MM.1S (cell line): ENCODE data around the gene NKRF.

Experiments
- DNase-seq: peaks from one replicate; pipeline ENCODE4 v3.0.0-alpha.2; 2015
- H2AFZ ChIP-seq: fragments of 300-600 bp; sonication (generic); 2 replicates; pipeline ENCODE4 v1.6.0; 2016; ENCODE audit warnings: antibody characterized with exemption, low read length
- H3F3A ChIP-seq: fragments of 300-600 bp; sonication (generic); 2 replicates; pipeline ENCODE4 v1.6.1; 2016; ENCODE audit warnings: mild to moderate bottlenecking, antibody characterized with exemption, low read length, moderate library complexity, mixed read lengths; ENCODE audit not compliant: insufficient read depth
- H3K27ac ChIP-seq: fragments of 300-600 bp; sonication (generic); 2 replicates; pipeline ENCODE4 v1.5.1; 2016; ENCODE audit warnings: mild to moderate bottlenecking, low read length
- H3K27me3 ChIP-seq: fragments of 300-600 bp; sonication (generic); replicated peaks from 2 replicates; pipeline ENCODE4 v1.6.0; 2016; ENCODE audit warnings: low read length; ENCODE audit not compliant: insufficient read depth
- H3K36me3 ChIP-seq: fragments of 300-600 bp; sonication (generic); replicated peaks from 2 replicates; pipeline ENCODE4 v1.6.1; 2016; ENCODE audit warnings: mild to moderate bottlenecking, low read length, mixed read lengths; ENCODE audit not compliant: insufficient read depth
- H3K4me1 ChIP-seq: fragments of 300-600 bp; sonication (generic); 2 replicates; pipeline ENCODE4 v1.6.1; 2016; ENCODE audit warnings: low read length, mixed read lengths
- H3K4me2 ChIP-seq: fragments of 300-600 bp; sonication (generic); 2 replicates; pipeline ENCODE4 v1.6.0; 2016; ENCODE audit warnings: low read depth, low read length
- H3K4me3 ChIP-seq: fragments of 300-600 bp; sonication (generic); 2 replicates; pipeline ENCODE4 v1.5.1; 2016; ENCODE audit warnings: low read length, mixed read lengths
- H3K79me2 ChIP-seq: fragments of 300-600 bp; sonication (generic); 2 replicates; pipeline ENCODE4 v1.6.1; 2016; ENCODE audit warnings: mixed run types, low read length, mixed read lengths
- H3K9ac ChIP-seq: fragments of 300-600 bp; sonication (generic); 2 replicates; pipeline ENCODE4 v1.6.1; 2016; ENCODE audit warnings: low read length, mixed read lengths
- H3K9me2 ChIP-seq: fragments of 300-600 bp; sonication (generic); replicated peaks from 2 replicates; pipeline ENCODE4 v1.6.1; 2016; ENCODE audit warnings: mild to moderate bottlenecking, low read length, mixed read lengths; ENCODE audit not compliant: insufficient read depth
- H3K9me3 ChIP-seq: fragments of 300-600 bp; sonication (generic); replicated peaks from 2 replicates; pipeline ENCODE4 v1.6.1; 2016; ENCODE audit warnings: mild to moderate bottlenecking, low read length, mixed read lengths; ENCODE audit not compliant: insufficient read depth
- H4K20me1 ChIP-seq: fragments of 300-600 bp; sonication (generic); 2 replicates; pipeline ENCODE4 v1.6.1; 2016; ENCODE audit warnings: mild to moderate bottlenecking, low read length, moderate library complexity, mixed read lengths; ENCODE audit not compliant: insufficient read depth
- EZH2 ChIP-seq: fragments of 300-600 bp; sonication (generic); optimal IDR thresholded peaks from 2 replicates; pipeline ENCODE3; 2017; ENCODE audit warnings: low read depth, mild to moderate bottlenecking, antibody characterized with exemption, low read length, mixed read lengths
- EZH2phosphoT487 ChIP-seq: fragments of 300-600 bp; sonication (generic); IDR thresholded peaks from 2 replicates; pipeline ENCODE4 v1.6.1; 2018; ENCODE audit warnings: antibody characterized with exemption, low read length
- TF ChIP-seq, protein P1 (sequence below): fragments of 300-600 bp; sonication (generic); IDR thresholded peaks from 2 replicates; pipeline ENCODE4 v1.5.1; 2016; ENCODE audit warnings: antibody characterized with exemption, low read length, mixed read lengths

The NKRF gene

DNA sequence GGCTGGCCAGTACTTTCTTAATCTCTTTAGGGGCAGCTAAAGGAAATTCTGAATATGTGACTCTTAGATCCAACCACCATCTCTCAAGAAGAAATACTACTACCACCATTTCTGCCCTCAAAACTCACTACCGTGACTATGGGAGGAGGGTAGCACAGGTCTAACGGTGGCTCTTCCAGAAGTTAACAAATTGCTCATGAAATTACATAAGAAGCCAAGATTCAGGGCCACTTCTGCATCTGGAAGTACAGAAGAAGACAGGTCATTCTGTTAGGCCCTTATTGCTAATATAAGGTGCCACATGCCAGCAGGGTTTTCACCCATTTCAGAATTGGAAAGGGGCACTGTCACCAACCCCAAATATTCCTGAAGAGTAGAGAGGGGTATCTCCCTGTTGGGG lies 19.6 kb upstream of the NKRF start:
- peaks cover 61% of the 10 kb centered on the region for H3K4me1 ChIP-seq
- H2AFZ ChIP-seq = no peak overlapping the region
- no peak for DNase-seq
- H3F3A ChIP-seq = peaks cover 46% of the 10 kb centered on the region
- no peaks in the 10 kb centered on the region for H3K9me3 ChIP-seq
- H3K9ac ChIP-seq = peak overlapping the region; percentile 54; the same call in 1 of the 2 replicates
- no peaks in the 10 kb centered on the region for H3K9me2 ChIP-seq
- peak overlapping the region; percentile 53; the same call in 1 of the 2 replicates for H3K4me2 ChIP-seq
- H3K27me3 ChIP-seq = no peaks in the 10 kb centered on the region
- H3K27ac ChIP-seq = peak overlapping the region; percentile 96
- no peak overlapping the region for H3K4me3 ChIP-seq
- H3K36me3 ChIP-seq = no peaks in the 10 kb centered on the region; the same call in 1 of the 2 replicates
- no peaks in the 10 kb centered on the region for H4K20me1 ChIP-seq
- TF ChIP-seq, protein P1, sequence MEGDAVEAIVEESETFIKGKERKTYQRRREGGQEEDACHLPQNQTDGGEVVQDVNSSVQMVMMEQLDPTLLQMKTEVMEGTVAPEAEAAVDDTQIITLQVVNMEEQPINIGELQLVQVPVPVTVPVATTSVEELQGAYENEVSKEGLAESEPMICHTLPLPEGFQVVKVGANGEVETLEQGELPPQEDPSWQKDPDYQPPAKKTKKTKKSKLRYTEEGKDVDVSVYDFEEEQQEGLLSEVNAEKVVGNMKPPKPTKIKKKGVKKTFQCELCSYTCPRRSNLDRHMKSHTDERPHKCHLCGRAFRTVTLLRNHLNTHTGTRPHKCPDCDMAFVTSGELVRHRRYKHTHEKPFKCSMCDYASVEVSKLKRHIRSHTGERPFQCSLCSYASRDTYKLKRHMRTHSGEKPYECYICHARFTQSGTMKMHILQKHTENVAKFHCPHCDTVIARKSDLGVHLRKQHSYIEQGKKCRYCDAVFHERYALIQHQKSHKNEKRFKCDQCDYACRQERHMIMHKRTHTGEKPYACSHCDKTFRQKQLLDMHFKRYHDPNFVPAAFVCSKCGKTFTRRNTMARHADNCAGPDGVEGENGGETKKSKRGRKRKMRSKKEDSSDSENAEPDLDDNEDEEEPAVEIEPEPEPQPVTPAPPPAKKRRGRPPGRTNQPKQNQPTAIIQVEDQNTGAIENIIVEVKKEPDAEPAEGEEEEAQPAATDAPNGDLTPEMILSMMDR = no peak
- TF ChIP-seq EZH2phosphoT487 (no peak), EZH2 (no peak)
- H3K79me2 ChIP-seq = peaks cover 23% of the 10 kb centered on the region

DNA sequence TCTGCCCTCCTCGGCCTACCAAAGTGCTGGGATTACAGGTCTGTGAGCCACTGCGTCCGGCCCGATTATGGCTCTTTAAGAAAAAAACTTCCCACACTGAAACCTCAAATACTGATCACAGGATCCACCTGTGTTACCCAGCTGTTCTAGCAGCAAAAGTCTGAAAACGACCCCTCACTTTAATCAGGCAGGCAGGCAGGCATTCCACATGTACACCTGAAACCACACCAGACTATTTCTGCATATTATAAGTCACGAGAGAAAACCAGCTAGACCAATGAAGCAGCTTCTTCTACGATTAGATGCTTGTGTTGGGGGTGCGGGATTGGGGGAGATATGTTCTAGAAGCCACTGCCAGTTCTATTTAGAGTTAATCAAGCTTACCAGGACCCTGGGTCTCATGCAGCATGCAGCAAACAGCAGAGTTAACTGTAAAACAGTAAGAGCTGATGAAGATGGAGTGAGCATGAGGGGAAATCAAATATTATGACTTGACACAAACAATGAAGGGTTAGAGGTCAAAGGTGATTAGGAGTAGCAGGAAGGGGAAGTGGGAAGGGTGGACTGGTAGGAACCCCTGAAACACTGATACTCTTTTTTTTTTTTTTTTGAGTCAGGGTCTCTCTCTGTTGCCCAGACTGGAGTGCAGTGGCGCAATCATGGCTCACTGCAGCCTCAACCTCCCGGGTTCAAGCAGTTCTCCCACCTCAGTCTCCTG lies 18.9 kb upstream of the NKRF start:
- no peaks in the 10 kb centered on the region for H3K9me3 ChIP-seq
- H3K9me2 ChIP-seq = no peaks in the 10 kb centered on the region
- H3K36me3 ChIP-seq = no peaks in the 10 kb centered on the region; the same call in 1 of the 2 replicates
- H3K27me3 ChIP-seq = no peaks in the 10 kb centered on the region
- no peaks in the 10 kb centered on the region for H4K20me1 ChIP-seq
- peak overlapping the region; percentile 54; the same call in 1 of the 2 replicates for H3K9ac ChIP-seq
- TF ChIP-seq EZH2 = no peak
- TF ChIP-seq, protein P1 = no peak
- TF ChIP-seq EZH2phosphoT487 = no peak
- no peak overlapping the region; the same call in 1 of the 2 replicates for H3K4me3 ChIP-seq
- H3K27ac ChIP-seq = peak overlapping the region; percentile 96
- H2AFZ ChIP-seq = no peak overlapping the region
- H3K79me2 ChIP-seq = peaks cover 18% of the 10 kb centered on the region
- peak overlapping the region; percentile 53; the same call in 1 of the 2 replicates for H3K4me2 ChIP-seq
- peak; percentile 93 for DNase-seq
- peaks cover 58% of the 10 kb centered on the region for H3K4me1 ChIP-seq
- peaks cover 43% of the 10 kb centered on the region for H3F3A ChIP-seq

DNA sequence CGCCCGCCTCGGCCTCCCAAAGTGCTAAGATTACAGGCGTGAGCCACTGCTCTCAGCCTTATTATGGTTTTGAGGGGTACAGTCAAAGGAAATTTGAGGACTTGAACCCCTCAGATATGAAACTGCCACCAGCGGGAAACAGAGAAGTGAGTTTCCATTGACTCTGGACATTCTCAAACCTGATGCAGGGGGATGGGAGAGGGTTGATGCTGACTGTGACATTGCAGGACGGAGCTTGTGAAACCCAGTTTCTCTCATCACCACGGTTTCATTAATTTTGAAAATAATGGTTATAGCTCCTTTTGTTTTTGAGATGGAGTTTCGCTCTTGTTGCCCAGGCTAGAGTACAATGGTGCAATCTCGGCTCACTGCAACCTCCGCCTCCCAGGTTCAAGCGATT lies 18.2 kb upstream of the NKRF start:
- Histone ChIP-seq H2AFZ (no peak overlapping the region), H3K27me3 (no peaks in the 10 kb centered on the region), H3K79me2 (peaks cover 14% of the 10 kb centered on the region), H3K9me3 (no peaks in the 10 kb centered on the region), H3F3A (peaks cover 39% of the 10 kb centered on the region), H3K27ac (peak overlapping the region; percentile 96), H4K20me1 (no peaks in the 10 kb centered on the region), H3K36me3 (no peaks in the 10 kb centered on the region; the same call in 1 of the 2 replicates), H3K4me2 (peak overlapping the region; percentile 53; the same call in 1 of the 2 replicates), H3K4me1 (peaks cover 55% of the 10 kb centered on the region), H3K9ac (peak overlapping the region; percentile 54; the same call in 1 of the 2 replicates), H3K4me3 (no peak overlapping the region), H3K9me2 (no peaks in the 10 kb centered on the region)
- peak; percentile 89 for DNase-seq
- TF ChIP-seq EZH2 (no peak), EZH2phosphoT487 (no peak)
- TF ChIP-seq, protein P1 = no peak
